GM12891 (cell line): ENCODE results near the gene HMCN2.

Experiments used
- POLR2A ChIP-seq: IDR thresholded peaks from 2 replicates; pipeline ENCODE4 v1.6.1; 2011; ENCODE audit warnings: low read depth, low read length, control low read depth
- POLR2AphosphoS5 ChIP-seq: IDR thresholded peaks from 2 replicates; pipeline ENCODE4 v1.6.1; 2011; ENCODE audit warnings: low read depth, low read length, control low read depth
- TAF1 ChIP-seq: IDR thresholded peaks from 2 replicates; pipeline ENCODE4 v1.6.1; 2011; ENCODE audit warnings: low read depth, low read length, control low read depth

- TF ChIP-seq POLR2A (no peak), POLR2AphosphoS5 (no peak), TAF1 (no peak)
Observed at GRCh38 chr9:130442746-130443455, 177.3 kb downstream of the HMCN2 start.
